ENCODE data around the gene SLC51A. TPM values are rescaled to one million over a fixed set of nuclear protein-coding genes. Genes with fewer than 3 reads are reported as not detected.

Gene SLC51A
- total and polyA plus RNA-seq, 9 of the 15 experiments (the other 6 are each of a cell fraction or from before 2014, with no cell fraction given): 0.35 to 0.38 TPM; not detected in 7

DNA sequence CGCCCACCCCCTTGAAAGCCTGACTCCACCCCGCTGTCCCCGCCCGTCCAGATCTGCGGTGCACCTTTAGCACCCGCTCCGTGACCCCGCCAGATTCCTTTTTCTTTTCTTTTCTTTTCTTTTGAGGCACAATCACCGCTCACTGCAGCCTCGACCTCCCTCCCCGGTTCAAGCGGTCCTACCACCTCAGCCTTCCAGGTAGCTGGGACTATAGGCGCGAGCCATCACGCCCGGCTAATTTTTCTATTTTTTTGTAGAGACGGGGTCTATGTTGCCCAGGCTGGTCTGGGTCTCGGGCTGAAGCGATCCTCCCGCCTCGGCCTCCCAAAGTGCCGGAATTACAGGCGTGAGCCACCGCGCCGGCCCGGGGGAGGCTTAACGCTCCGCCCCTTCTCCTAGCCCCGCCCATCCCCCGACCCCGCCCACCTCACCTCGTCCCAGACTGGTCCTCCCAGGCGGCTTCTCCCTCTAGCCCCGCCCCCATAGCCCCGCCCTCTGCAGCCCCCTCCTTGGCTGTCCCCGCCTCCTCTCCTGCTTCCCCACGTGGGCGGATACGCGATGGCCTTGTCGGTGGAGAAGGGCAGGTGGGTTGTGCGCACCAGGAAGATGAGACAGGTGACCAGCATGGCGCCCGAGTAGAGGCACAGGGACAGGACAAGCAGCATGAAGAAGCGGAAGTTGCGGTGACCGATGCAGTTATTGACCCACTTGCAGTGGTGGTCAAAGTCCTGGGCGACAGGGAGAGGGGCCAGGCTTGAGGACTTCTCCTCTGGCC lies 8.3 kb upstream of the SLC51A start (continued):
- no peak for TF ChIP-seq BCL6 (CRISPR knock-in tag; IDR thresholded peaks at IDR 0.05)
- TF ChIP-seq TRIM28 (IDR thresholded peaks at IDR 0.05): peak; percentile 65; the same call in 1 of the 2 replicates
- TF ChIP-seq RBFOX2 (IDR thresholded peaks at IDR 0.05; ENCODE audit: low read depth, low read length): peak; percentile 36; the same call in 1 of the 2 replicates
- no peak for TF ChIP-seq SRSF1 (IDR thresholded peaks at IDR 0.05; ENCODE audit: low read depth, low read length)
- TF ChIP-seq, protein P1, sequence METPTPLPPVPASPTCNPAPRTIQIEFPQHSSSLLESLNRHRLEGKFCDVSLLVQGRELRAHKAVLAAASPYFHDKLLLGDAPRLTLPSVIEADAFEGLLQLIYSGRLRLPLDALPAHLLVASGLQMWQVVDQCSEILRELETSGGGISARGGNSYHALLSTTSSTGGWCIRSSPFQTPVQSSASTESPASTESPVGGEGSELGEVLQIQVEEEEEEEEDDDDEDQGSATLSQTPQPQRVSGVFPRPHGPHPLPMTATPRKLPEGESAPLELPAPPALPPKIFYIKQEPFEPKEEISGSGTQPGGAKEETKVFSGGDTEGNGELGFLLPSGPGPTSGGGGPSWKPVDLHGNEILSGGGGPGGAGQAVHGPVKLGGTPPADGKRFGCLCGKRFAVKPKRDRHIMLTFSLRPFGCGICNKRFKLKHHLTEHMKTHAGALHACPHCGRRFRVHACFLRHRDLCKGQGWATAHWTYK (CRISPR knock-in tag; IDR thresholded peaks at IDR 0.05): no peak
- TF ChIP-seq CCNT2 (IDR thresholded peaks at IDR 0.05; ENCODE audit: borderline replicate concordance, extremely low read depth, insufficient read length, low read depth, low read length): no peak
- TF ChIP-seq, protein P2, sequence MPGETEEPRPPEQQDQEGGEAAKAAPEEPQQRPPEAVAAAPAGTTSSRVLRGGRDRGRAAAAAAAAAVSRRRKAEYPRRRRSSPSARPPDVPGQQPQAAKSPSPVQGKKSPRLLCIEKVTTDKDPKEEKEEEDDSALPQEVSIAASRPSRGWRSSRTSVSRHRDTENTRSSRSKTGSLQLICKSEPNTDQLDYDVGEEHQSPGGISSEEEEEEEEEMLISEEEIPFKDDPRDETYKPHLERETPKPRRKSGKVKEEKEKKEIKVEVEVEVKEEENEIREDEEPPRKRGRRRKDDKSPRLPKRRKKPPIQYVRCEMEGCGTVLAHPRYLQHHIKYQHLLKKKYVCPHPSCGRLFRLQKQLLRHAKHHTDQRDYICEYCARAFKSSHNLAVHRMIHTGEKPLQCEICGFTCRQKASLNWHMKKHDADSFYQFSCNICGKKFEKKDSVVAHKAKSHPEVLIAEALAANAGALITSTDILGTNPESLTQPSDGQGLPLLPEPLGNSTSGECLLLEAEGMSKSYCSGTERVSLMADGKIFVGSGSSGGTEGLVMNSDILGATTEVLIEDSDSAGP (CRISPR knock-in tag; IDR thresholded peaks at IDR 0.05): no peak
- no peak for TF ChIP-seq EP300 (IDR thresholded peaks at IDR 0.05; ENCODE audit: low read length)
- TF ChIP-seq, protein P3, sequence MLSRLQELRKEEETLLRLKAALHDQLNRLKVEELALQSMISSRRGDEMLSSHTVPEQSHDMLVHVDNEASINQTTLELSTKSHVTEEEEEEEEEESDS (CRISPR knock-in tag; IDR thresholded peaks at IDR 0.05): no peak
- no peak for TF ChIP-seq TGIF2 (CRISPR knock-in tag; IDR thresholded peaks at IDR 0.05)
- TF ChIP-seq FOSL1 (tag; conservative IDR thresholded peaks at IDR 0.05): no peak

All from K562 (cell line).